Measurements from ENCODE around the gene ITIH4.

Gene ITIH4

GRCh38 chr3:52845157-52845556 is 14.7 kb upstream of the ITIH4 start:
- Histone ChIP-seq H3K36me3 (ENCODE audit: control insufficient read depth in 4 of 4, insufficient read depth in 4 of 4, low read length in 3 of 4) (peaks cover 8 to 58% (median 33%) of the 10 kb centered on the region in 4 experiments), H3K27ac (ENCODE audit: insufficient read depth in 1 of 2, low read depth in 1 of 2, low read length in 2 of 2, poor library complexity in 1 of 2, severe bottlenecking in 2 of 2) (no peak overlapping the region), H3K27me3 (replicated peaks in 2 of 5; ENCODE audit: control insufficient read depth in 4 of 5, insufficient read depth in 5 of 5, low read length in 4 of 5) (no peaks in the 10 kb centered on the region), H3K4me1 (ENCODE audit: control extremely low read depth in 1 of 4, control insufficient read depth in 4 of 4, insufficient read depth in 4 of 4, low read length in 3 of 4) (peaks cover 0 to 9% (median 7%) of the 10 kb centered on the region in 4 experiments), H3K9me3 (ENCODE audit: control extremely low read depth in 1 of 5, control insufficient read depth in 4 of 5, insufficient read depth in 2 of 5, low read depth in 1 of 5, low read length in 4 of 5) (no peaks in the 10 kb centered on the region), H3K4me3 (ENCODE audit: control insufficient read depth in 1 of 7, extremely low read depth in 1 of 7, insufficient read depth in 4 of 7, low read depth in 2 of 7, low read length in 6 of 7) (no peak overlapping the region)
- WGBS (ENCODE audit: insufficient coverage) = 63% methylated on average over 3 of the region's 6 CpGs
- no peak for DNase-seq
- ChIA-PET POLR2A (no interaction called here), CTCF (interaction anchor here (0.8 to 1.9 kb wide), 7 partner anchors 8 to 137 kb away, joined by 3 to 6 read pairs (median 3); no protein-coding TSS in a partner anchor)

DNA sequence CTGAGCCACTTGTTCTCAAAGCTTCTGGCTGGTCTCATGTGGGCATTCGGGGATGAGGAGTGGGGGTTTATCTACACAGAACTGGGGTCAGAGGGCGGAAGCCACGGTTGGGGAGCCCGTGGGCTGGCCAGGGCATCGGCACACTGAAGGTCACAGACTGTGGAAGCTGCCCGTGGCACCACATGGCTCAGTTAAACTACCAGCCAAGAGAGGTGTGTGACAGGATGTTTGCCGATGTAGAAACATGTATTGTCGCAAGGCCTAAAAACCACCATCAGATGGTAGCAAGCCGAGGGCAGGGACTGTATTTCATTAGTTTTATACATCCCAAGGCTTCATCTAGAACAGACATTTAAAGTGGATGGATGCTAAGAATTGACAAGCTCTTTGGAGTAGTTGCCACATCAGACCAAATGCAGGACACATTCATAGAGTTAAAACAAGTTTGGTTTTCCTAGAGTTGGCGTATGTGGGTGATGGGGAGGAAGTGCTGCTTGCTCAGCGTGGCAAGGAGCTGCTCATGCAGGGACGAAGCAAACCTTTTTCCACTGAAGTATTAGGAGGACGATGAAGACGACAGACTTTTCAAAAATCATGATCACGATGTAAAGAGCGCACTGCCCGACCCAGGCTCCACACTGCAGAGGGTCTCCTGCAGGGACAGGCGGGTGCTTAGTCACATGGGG is 14.0 kb upstream of the ITIH4 start:
- no peak for DNase-seq
- Histone ChIP-seq H3K27me3 (replicated peaks in 2 of 5; ENCODE audit: control insufficient read depth in 4 of 5, insufficient read depth in 5 of 5, low read length in 4 of 5) (no peaks in the 10 kb centered on the region), H3K4me3 (ENCODE audit: control insufficient read depth in 1 of 7, extremely low read depth in 1 of 7, insufficient read depth in 4 of 7, low read depth in 2 of 7, low read length in 6 of 7) (no peak overlapping the region), H3K9me3 (ENCODE audit: control extremely low read depth in 1 of 5, control insufficient read depth in 4 of 5, insufficient read depth in 2 of 5, low read depth in 1 of 5, low read length in 4 of 5) (no peaks in the 10 kb centered on the region), H3K36me3 (ENCODE audit: control insufficient read depth in 4 of 4, insufficient read depth in 4 of 4, low read length in 3 of 4) (peaks cover 8 to 56% (median 32%) of the 10 kb centered on the region in 4 experiments), H3K4me1 (ENCODE audit: control extremely low read depth in 1 of 4, control insufficient read depth in 4 of 4, insufficient read depth in 4 of 4, low read length in 3 of 4) (peaks cover 0 to 9% (median 7%) of the 10 kb centered on the region in 4 experiments), H3K27ac (ENCODE audit: insufficient read depth in 1 of 2, low read depth in 1 of 2, low read length in 2 of 2, poor library complexity in 1 of 2, severe bottlenecking in 2 of 2) (no peak overlapping the region)
- CTCF ChIA-PET = interaction anchor here (0.6 to 1.9 kb wide), 7 partner anchors 8 to 35 kb away, joined by 3 to 6 read pairs (median 3); no protein-coding TSS in a partner anchor
- WGBS (ENCODE audit: insufficient coverage) = 98% methylated on average over 15 of the region's 18 CpGs
- POLR2A ChIA-PET = no interaction called here

GRCh38 chr3:52843881-52844280 is 13.4 kb upstream of the ITIH4 start:
- ChIA-PET CTCF (interaction anchor here (0.6 to 1.9 kb wide), 5 partner anchors 9 to 101 kb away, joined by 3 to 5 read pairs (median 3); no protein-coding TSS in a partner anchor), POLR2A (no interaction called here)
- no peaks in the 10 kb centered on the region for H3K9me3 ChIP-seq (ENCODE audit: control extremely low read depth in 1 of 5, control insufficient read depth in 4 of 5, insufficient read depth in 2 of 5, low read depth in 1 of 5, low read length in 4 of 5)
- H3K27me3 ChIP-seq (replicated peaks in 2 of 5; ENCODE audit: control insufficient read depth in 4 of 5, insufficient read depth in 5 of 5, low read length in 4 of 5) = no peaks in the 10 kb centered on the region
- H3K36me3 ChIP-seq (ENCODE audit: control insufficient read depth in 4 of 4, insufficient read depth in 4 of 4, low read length in 3 of 4) = peaks cover 8 to 50% (median 31%) of the 10 kb centered on the region in 4 experiments
- H3K27ac ChIP-seq (ENCODE audit: insufficient read depth in 1 of 2, low read depth in 1 of 2, low read length in 2 of 2, poor library complexity in 1 of 2, severe bottlenecking in 2 of 2) = no peak overlapping the region
- WGBS (ENCODE audit: insufficient coverage) = 100% methylated on average over 1 of the region's 2 CpGs
- no peak overlapping the region for H3K4me3 ChIP-seq (ENCODE audit: control insufficient read depth in 1 of 7, extremely low read depth in 1 of 7, insufficient read depth in 4 of 7, low read depth in 2 of 7, low read length in 6 of 7)
- DNase-seq = no peak
- peaks cover 0 to 9% (median 7%) of the 10 kb centered on the region in 4 experiments for H3K4me1 ChIP-seq (ENCODE audit: control extremely low read depth in 1 of 4, control insufficient read depth in 4 of 4, insufficient read depth in 4 of 4, low read length in 3 of 4)

GRCh38 chr3:52843108-52843865 is 12.8 kb upstream of the ITIH4 start:
- H3K36me3 ChIP-seq (ENCODE audit: control insufficient read depth in 4 of 4, insufficient read depth in 4 of 4, low read length in 3 of 4) = peaks cover 6 to 49% (median 28%) of the 10 kb centered on the region in 4 experiments
- H3K4me3 ChIP-seq (ENCODE audit: control insufficient read depth in 1 of 7, extremely low read depth in 1 of 7, insufficient read depth in 4 of 7, low read depth in 2 of 7, low read length in 6 of 7) = no peak overlapping the region
- WGBS (ENCODE audit: insufficient coverage) = 97% methylated on average over 14 of the region's 20 CpGs
- no peak overlapping the region for H3K27ac ChIP-seq (ENCODE audit: insufficient read depth in 1 of 2, low read depth in 1 of 2, low read length in 2 of 2, poor library complexity in 1 of 2, severe bottlenecking in 2 of 2)
- peaks cover 0 to 9% (median 7%) of the 10 kb centered on the region in 4 experiments for H3K4me1 ChIP-seq (ENCODE audit: control extremely low read depth in 1 of 4, control insufficient read depth in 4 of 4, insufficient read depth in 4 of 4, low read length in 3 of 4)
- CTCF ChIA-PET = interaction anchor here (1.2 to 4.0 kb wide), 5 partner anchors 7 to 100 kb away, joined by 3 to 13 read pairs (median 4); no protein-coding TSS in a partner anchor
- no peaks in the 10 kb centered on the region for H3K9me3 ChIP-seq (ENCODE audit: control extremely low read depth in 1 of 5, control insufficient read depth in 4 of 5, insufficient read depth in 2 of 5, low read depth in 1 of 5, low read length in 4 of 5)
- no peak for DNase-seq
- POLR2A ChIA-PET = no interaction called here
- no peaks in the 10 kb centered on the region for H3K27me3 ChIP-seq (replicated peaks in 2 of 5; ENCODE audit: control insufficient read depth in 4 of 5, insufficient read depth in 5 of 5, low read length in 4 of 5)

GRCh38 chr3:52842424-52842823 is 12.0 kb upstream of the ITIH4 start:
- H3K27me3 ChIP-seq (replicated peaks in 2 of 5; ENCODE audit: control insufficient read depth in 4 of 5, insufficient read depth in 5 of 5, low read length in 4 of 5) = no peaks in the 10 kb centered on the region
- CTCF ChIA-PET = interaction anchor here (1.2 to 4.0 kb wide), 4 partner anchors 8 to 99 kb away, joined by 3 to 13 read pairs (median 4); no protein-coding TSS in a partner anchor
- H3K27ac ChIP-seq (ENCODE audit: insufficient read depth in 1 of 2, low read depth in 1 of 2, low read length in 2 of 2, poor library complexity in 1 of 2, severe bottlenecking in 2 of 2) = no peak overlapping the region
- 83% methylated on average over 7 of the region's 7 CpGs for WGBS (ENCODE audit: insufficient coverage)
- POLR2A ChIA-PET = no interaction called here
- DNase-seq = no peak
- H3K4me3 ChIP-seq (ENCODE audit: control insufficient read depth in 1 of 7, extremely low read depth in 1 of 7, insufficient read depth in 4 of 7, low read depth in 2 of 7, low read length in 6 of 7) = no peak overlapping the region
- peaks cover 3 to 47% (median 26%) of the 10 kb centered on the region in 4 experiments for H3K36me3 ChIP-seq (ENCODE audit: control insufficient read depth in 4 of 4, insufficient read depth in 4 of 4, low read length in 3 of 4)
- peaks cover 0 to 9% (median 6%) of the 10 kb centered on the region in 4 experiments for H3K4me1 ChIP-seq (ENCODE audit: control extremely low read depth in 1 of 4, control insufficient read depth in 4 of 4, insufficient read depth in 4 of 4, low read length in 3 of 4)
- H3K9me3 ChIP-seq (ENCODE audit: control extremely low read depth in 1 of 5, control insufficient read depth in 4 of 5, insufficient read depth in 2 of 5, low read depth in 1 of 5, low read length in 4 of 5) = no peaks in the 10 kb centered on the region

DNA sequence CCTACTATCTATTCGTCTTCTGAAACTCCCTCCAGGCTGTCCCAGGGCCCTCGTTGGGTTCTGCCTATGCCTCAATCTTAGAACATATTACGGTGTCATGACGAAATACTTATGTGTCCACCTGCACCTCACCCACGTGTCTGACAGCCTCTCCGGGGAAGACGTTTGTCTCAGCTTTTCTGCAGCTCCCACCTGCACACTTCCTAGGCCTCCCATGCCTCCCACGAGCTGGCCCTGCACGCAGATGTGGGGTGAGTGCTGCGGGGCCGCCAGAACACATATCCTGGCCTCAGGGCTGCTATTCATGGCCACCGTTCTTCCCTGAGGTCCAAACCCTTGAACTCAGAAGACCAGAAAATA is 11.5 kb upstream of the ITIH4 start:
- H3K27me3 ChIP-seq (replicated peaks in 2 of 5; ENCODE audit: control insufficient read depth in 4 of 5, insufficient read depth in 5 of 5, low read length in 4 of 5) = no peaks in the 10 kb centered on the region
- POLR2A ChIA-PET = no interaction called here
- H3K4me3 ChIP-seq (ENCODE audit: control insufficient read depth in 1 of 7, extremely low read depth in 1 of 7, insufficient read depth in 4 of 7, low read depth in 2 of 7, low read length in 6 of 7) = no peak overlapping the region
- WGBS (ENCODE audit: insufficient coverage) = 89% methylated on average over 12 of the region's 12 CpGs
- H3K27ac ChIP-seq (ENCODE audit: insufficient read depth in 1 of 2, low read depth in 1 of 2, low read length in 2 of 2, poor library complexity in 1 of 2, severe bottlenecking in 2 of 2) = no peak overlapping the region
- H3K36me3 ChIP-seq (ENCODE audit: control insufficient read depth in 4 of 4, insufficient read depth in 4 of 4, low read length in 3 of 4) = peaks cover 3 to 45% (median 27%) of the 10 kb centered on the region in 4 experiments
- no peak for DNase-seq
- H3K4me1 ChIP-seq (ENCODE audit: control extremely low read depth in 1 of 4, control insufficient read depth in 4 of 4, insufficient read depth in 4 of 4, low read length in 3 of 4) = peaks cover 0 to 9% (median 6%) of the 10 kb centered on the region in 4 experiments
- no peaks in the 10 kb centered on the region for H3K9me3 ChIP-seq (ENCODE audit: control extremely low read depth in 1 of 5, control insufficient read depth in 4 of 5, insufficient read depth in 2 of 5, low read depth in 1 of 5, low read length in 4 of 5)
- CTCF ChIA-PET = interaction anchor here (1.2 to 4.0 kb wide), 3 partner anchors 9 to 15 kb away, joined by 3 to 13 read pairs (median 4); no protein-coding TSS in a partner anchor

Data from common myeloid progenitor, CD34-positive (primary cell).